ENCODE data around the gene SLAMF1.

The SLAMF1 gene

DNA sequence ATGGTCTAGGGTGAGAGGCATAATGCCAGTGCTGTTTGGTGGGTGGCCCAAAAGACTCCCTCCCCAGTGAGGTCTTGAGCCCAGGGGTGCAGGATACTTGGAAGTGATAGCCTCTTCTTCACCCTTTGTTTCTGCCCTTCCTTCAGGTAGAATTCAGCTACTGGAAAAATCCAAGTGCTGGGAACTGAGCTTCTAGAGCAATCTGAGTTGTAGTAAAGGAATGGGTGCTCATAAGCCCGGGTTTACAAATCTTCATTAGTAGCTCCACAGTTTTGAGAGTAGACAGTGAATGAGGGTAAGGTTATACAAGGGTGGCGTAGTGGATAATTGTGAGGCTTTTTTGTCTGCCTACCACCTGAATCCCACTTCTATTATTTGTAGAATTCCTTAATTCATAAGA lies 38.3 kb downstream of the SLAMF1 start:
- no peaks in the 10 kb centered on the region for H3K9me3 ChIP-seq
- H3K27me3 ChIP-seq, result no peaks in the 10 kb centered on the region
- no peaks in the 10 kb centered on the region for H3K36me3 ChIP-seq
- TF ChIP-seq, protein P1, sequence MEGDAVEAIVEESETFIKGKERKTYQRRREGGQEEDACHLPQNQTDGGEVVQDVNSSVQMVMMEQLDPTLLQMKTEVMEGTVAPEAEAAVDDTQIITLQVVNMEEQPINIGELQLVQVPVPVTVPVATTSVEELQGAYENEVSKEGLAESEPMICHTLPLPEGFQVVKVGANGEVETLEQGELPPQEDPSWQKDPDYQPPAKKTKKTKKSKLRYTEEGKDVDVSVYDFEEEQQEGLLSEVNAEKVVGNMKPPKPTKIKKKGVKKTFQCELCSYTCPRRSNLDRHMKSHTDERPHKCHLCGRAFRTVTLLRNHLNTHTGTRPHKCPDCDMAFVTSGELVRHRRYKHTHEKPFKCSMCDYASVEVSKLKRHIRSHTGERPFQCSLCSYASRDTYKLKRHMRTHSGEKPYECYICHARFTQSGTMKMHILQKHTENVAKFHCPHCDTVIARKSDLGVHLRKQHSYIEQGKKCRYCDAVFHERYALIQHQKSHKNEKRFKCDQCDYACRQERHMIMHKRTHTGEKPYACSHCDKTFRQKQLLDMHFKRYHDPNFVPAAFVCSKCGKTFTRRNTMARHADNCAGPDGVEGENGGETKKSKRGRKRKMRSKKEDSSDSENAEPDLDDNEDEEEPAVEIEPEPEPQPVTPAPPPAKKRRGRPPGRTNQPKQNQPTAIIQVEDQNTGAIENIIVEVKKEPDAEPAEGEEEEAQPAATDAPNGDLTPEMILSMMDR (IDR thresholded peaks at IDR 0.05), result no peak
- no peak overlapping the region for H3K27ac ChIP-seq
- no peaks in the 10 kb centered on the region for H3K4me1 ChIP-seq (ENCODE audit: control insufficient read depth in 1 of 2, insufficient read depth in 1 of 2, low read depth in 1 of 2, low read length in 1 of 2)
- no peak overlapping the region for H3K4me3 ChIP-seq (ENCODE audit: low read depth in 1 of 2, low read length in 1 of 2)

DNA sequence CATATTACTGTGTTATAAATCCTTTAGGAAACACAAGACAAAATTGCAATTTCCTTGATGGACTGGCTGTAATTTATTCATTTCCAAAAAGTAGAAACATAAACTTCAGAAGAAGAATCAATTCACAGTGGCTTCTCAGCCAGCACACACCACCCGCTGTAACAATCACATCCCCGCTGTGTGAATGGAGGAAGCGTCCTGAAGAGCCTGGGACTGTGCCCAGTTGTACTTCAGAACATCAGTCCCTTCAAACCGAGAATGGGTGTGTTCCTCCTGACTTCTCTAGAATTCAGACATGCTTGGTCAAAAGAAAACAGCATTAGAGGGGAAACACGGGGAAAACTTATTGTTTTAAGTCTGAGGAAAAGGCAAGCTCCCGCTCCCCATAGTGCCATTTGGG lies 38.8 kb downstream of the SLAMF1 start:
- H3K27ac ChIP-seq, result no peak overlapping the region
- H3K27me3 ChIP-seq, result no peaks in the 10 kb centered on the region
- H3K4me1 ChIP-seq (ENCODE audit: control insufficient read depth in 1 of 2, insufficient read depth in 1 of 2, low read depth in 1 of 2, low read length in 1 of 2), result no peaks in the 10 kb centered on the region
- TF ChIP-seq, protein P1 (IDR thresholded peaks at IDR 0.05), result no peak
- no peaks in the 10 kb centered on the region for H3K9me3 ChIP-seq
- H3K4me3 ChIP-seq (ENCODE audit: low read depth in 1 of 2, low read length in 1 of 2), result no peak overlapping the region
- H3K36me3 ChIP-seq, result no peaks in the 10 kb centered on the region

DNA sequence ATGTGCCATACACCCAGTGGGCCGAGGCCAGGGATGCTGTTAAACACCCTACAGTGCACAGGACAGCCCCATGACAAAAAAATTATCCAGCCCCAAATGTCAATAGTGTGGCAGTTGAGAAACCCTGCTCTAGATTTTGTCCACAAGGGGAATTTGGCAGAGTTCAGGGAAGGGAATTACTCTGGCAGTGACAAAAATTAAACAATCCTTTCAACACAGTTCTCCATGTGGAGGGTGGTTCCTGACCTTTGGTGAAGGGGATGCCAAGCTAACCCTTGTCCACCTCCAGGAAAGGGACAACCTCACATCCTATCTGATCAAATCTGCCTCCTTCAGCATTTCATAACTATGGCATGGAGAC lies 39.2 kb downstream of the SLAMF1 start:
- no peak overlapping the region for H3K4me3 ChIP-seq (ENCODE audit: low read depth in 1 of 2, low read length in 1 of 2)
- no peaks in the 10 kb centered on the region for H3K36me3 ChIP-seq
- no peaks in the 10 kb centered on the region for H3K4me1 ChIP-seq (ENCODE audit: control insufficient read depth in 1 of 2, insufficient read depth in 1 of 2, low read depth in 1 of 2, low read length in 1 of 2)
- no peaks in the 10 kb centered on the region for H3K27me3 ChIP-seq
- no peak overlapping the region for H3K27ac ChIP-seq
- H3K9me3 ChIP-seq, result no peaks in the 10 kb centered on the region
- TF ChIP-seq, protein P1 (IDR thresholded peaks at IDR 0.05), result no peak

DNA sequence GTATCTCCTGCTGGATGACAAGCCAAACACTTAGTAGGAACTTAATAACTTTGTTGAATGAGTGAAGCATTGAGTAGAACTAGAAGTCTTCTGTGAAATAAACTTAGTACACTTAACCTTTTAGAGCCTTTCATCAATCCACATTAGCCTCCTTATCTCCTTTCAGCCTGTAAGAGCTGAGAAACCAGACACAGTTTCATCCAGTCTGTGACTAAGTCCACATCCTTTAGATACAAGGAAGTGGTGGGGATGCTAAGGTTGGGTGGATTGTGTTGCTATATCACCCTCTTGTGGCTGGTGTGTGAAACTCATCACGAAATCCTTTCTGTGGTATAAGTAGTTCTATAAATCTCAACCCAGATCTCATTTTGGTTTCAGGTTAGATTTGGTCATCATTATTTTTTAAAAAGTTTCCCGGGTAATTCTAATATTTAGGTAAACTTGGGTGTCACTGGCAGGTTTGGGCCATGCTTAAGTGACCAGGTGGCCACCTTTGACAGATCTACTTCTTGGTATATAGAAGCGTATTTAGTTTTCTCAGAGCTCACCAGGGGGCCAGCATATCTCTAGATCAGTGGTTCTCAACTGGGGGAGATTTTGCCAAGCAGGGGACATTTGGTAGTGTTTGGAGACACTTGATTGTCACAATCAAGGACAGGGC lies 39.7 kb downstream of the SLAMF1 start:
- Histone ChIP-seq H3K4me3 (ENCODE audit: low read depth in 1 of 2, low read length in 1 of 2) (no peak overlapping the region), H3K36me3 (no peaks in the 10 kb centered on the region), H3K9me3 (no peaks in the 10 kb centered on the region), H3K27me3 (no peaks in the 10 kb centered on the region), H3K4me1 (ENCODE audit: control insufficient read depth in 1 of 2, insufficient read depth in 1 of 2, low read depth in 1 of 2, low read length in 1 of 2) (no peaks in the 10 kb centered on the region), H3K27ac (no peak overlapping the region)
- TF ChIP-seq, protein P1 (IDR thresholded peaks at IDR 0.05), result peak; percentile 75

DNA sequence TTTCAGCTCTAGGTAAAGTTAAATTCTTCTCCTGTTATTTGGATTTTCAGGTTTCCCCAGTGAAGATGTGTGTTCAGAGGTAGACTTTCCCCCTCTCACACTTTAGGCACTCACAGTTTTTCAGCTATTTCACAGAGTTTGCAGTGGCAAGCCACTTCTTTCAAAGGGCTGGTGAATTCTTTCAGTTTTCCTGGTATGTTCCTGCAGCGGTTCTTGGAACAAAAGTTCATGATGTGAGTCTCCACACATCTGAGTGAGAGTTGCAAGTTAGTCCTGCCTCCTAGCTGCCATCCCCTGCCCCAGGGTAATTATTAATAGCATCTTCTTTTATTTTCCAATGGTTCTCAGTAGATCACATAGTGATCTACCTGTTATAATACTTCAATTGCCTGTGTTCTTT lies 40.2 kb downstream of the SLAMF1 start:
- Histone ChIP-seq H3K27ac (no peak overlapping the region), H3K4me1 (ENCODE audit: control insufficient read depth in 1 of 2, insufficient read depth in 1 of 2, low read depth in 1 of 2, low read length in 1 of 2) (no peaks in the 10 kb centered on the region), H3K27me3 (no peaks in the 10 kb centered on the region), H3K4me3 (ENCODE audit: low read depth in 1 of 2, low read length in 1 of 2) (no peak overlapping the region), H3K36me3 (no peaks in the 10 kb centered on the region), H3K9me3 (no peaks in the 10 kb centered on the region)
- TF ChIP-seq, protein P1 (IDR thresholded peaks at IDR 0.05), result no peak

All from neutrophil (primary cell).